GM12801 (cell line): ENCODE results near the gene IL17A.

Experiments
- CTCF ChIP-seq: IDR thresholded peaks from one replicate; pipeline ENCODE4 v1.5.1; 2011; ENCODE audit warnings: control low read depth; ENCODE audit not compliant: insufficient read length; ENCODE audit errors: extremely low read depth

The IL17A gene

GRCh38 chr6:52167267-52167666 lies 18.9 kb upstream of the IL17A start:
- TF ChIP-seq CTCF = no peak

- no peak for TF ChIP-seq CTCF
Measured at GRCh38 chr6:52174118-52174517, 12.1 kb upstream of the IL17A start.

- no peak for TF ChIP-seq CTCF
Measured at GRCh38 chr6:52176550-52176949, 9.6 kb upstream of the IL17A start.

- no peak for TF ChIP-seq CTCF
Measured at GRCh38 chr6:52177961-52178360, 8.2 kb upstream of the IL17A start.

- no peak for TF ChIP-seq CTCF
Measured at GRCh38 chr6:52180787-52181558, 5.2 kb upstream of the IL17A start.

GRCh38 chr6:52183131-52183713 lies 3.0 kb upstream of the IL17A start:
- TF ChIP-seq CTCF = no peak

- no peak for TF ChIP-seq CTCF
Measured at GRCh38 chr6:52186480-52186879, 305 bp downstream of the IL17A start.
